GM19193 (cell line): Measurements from ENCODE around the gene SLC24A3.

Source experiments
- POLR2A ChIP-seq: IDR thresholded peaks from 4 replicates; pipeline ENCODE4 v1.6.1; 2011; ENCODE audit not compliant: insufficient read depth, insufficient read length; ENCODE audit errors: extremely low read depth

The SLC24A3 gene

GRCh38 chr20:19508449-19508848 lies 296.0 kb downstream of the SLC24A3 start:
- no peak for TF ChIP-seq POLR2A

- no peak for TF ChIP-seq POLR2A
Observed at GRCh38 chr20:19510611-19511010, 298.2 kb downstream of the SLC24A3 start.

DNA sequence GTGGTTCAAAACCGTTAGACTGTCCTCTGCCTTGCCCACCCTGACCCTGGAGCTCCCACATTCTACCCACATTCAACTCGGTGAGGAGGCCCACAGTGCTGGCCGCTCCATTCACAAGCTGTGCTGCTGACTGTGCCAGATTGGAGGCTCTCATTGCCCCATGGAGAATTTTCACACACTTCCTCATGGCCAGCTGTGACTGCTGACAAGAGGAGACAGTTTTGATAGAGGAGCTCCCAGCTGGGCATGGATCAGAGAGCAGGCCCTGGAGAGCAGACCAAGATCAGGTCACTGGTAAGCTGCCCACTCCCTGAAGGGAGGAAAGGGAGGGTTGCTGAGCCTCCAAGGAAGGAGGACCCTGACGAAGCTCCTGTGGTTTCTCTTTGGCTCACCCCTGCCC lies 299.5 kb downstream of the SLC24A3 start:
- no peak for TF ChIP-seq POLR2A

DNA sequence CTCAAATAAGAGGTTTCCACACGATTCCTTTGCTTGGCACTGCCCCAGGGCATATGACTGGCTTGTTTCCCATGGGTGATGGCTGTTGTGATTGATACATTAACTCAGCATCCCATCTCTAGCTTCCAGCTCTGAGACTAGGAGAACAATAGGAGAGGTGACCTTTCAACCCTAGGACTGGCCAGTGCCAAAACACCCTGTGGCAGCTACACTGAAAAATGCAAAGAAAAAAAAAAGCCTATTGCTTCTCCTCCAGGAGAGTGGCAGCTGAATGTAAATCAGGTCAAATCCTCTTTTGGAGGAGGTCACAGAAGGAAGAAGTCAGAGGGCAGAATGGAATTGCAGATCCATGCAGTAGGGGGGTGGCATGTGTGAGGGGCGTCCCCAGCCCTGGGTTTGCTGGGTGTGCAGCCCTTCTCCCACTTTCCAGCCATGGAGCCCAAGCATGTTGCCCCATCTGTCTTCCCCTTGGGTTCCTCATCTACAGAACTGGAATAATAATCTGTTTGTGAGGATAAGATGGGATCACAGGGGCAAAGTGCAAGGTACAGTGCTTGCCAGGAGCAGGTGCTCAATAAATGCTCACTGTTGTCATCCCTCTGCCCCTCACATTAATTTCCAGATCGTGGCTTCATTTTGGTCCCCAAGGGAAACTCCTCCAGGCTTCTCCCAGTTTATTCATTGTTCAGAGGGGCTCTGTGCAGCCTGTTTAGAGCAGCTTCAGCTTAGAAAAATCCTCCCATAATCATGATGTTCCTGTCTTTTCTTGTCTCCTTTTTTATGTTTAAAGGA lies 300.6 kb downstream of the SLC24A3 start:
- no peak for TF ChIP-seq POLR2A

DNA sequence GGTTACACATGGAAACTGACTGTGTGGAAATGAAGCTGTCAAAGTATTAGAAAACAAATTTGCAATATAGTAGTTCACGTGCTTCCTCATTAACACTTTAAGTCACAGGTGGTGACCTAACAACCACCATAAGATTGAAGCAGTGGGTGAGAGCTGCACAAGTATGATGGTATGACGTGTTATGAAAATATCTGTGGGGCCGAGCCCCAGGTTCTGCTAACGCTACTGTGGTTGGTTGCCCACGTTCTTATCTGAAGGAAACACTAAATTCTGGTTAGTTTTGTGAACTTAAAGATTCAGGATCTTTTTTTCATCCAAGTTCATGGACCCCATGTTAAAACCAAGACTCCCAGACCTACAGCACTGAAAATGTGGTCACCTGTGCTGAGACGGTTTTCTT lies 302.6 kb downstream of the SLC24A3 start:
- no peak for TF ChIP-seq POLR2A

GRCh38 chr20:19519466-19519865 lies 307.0 kb downstream of the SLC24A3 start:
- no peak for TF ChIP-seq POLR2A

- no peak for TF ChIP-seq POLR2A
Observed at GRCh38 chr20:19520261-19520660, 307.8 kb downstream of the SLC24A3 start.

DNA sequence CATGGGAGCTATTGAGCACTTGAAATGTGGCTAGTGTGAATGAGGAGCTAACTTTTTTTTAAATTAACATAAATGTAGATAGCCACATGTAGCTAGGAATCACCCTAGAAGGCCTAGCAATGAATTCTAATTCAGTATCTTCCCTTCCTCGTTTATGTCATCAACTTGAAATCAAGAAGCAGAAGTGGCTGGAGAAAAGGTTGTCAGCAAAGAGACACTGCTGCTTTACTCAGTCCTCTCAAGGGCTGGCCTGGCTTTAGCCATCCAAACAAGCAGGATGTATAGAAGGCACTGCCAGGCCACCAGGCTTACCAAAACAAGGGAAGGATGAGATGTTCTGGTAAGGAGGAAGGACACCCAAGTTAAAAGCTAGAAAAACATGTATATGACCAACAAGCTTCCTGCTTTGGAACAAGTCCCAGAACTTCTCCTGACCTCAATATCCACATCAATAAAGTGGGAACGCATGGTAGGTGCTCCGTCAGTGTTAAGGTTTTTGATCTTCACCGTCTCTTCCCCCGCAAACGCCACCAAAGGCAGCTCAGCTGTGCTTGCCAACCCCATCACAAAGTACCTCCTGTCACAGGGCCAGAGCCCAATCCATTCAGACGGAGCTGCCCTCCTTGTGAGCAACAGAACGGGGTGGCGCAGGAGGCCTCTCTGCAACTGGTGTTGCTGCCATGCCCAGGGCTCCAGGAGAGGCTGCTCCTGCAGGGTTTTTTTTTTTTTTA lies 309.8 kb downstream of the SLC24A3 start:
- TF ChIP-seq POLR2A: no peak

DNA sequence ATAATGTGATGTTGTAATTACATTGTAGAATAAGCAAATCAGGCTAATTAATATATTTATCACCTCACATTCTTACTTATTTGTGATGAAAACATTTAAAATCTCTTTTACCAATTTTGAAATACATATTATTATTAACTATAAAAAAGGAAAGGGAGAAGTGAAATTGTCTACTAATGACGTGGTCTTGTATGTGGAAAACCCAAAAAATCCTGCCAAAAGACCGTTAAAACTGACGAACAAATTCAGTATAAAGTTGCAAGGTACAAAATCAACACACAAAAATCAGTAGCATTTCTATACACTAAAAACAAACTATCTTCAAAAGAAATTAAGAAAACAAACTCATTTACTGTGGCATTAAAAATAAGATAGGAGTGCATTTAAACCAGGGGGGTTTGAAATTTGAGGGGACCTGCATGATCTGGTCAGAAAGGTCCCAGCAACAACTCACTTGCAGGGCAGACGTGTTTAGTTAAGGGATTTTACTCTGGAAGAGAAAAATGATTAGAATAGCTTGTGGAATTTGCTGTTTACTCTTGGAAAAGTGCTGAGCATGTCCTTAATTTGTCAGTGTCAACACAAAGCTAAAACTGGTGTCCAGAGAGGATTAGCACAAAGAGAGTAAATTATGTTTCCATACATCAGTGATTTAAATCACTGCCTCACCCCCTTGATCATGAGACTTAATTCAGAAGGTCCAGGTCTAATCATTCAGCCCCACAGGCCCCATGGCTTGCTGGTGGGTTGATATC lies 310.6 kb downstream of the SLC24A3 start:
- no peak for TF ChIP-seq POLR2A

DNA sequence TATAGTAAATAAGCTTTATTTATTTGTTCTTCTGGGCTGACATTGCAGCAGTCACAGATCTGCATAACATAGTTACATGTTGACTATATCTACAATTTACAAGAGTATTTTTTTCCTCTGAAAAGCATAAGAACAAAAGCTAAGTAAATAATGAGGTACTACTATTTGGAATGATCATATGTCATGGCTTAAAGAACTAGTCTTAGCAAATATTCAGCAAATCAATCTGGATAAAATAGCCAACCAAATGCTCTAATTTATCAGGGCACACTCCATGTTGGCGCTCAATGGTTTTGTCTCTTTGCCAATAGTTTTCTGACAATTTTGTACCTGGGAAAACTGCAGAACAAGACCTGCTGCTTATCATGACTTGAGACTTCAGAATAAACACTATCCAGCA lies 312.2 kb downstream of the SLC24A3 start:
- no peak for TF ChIP-seq POLR2A

DNA sequence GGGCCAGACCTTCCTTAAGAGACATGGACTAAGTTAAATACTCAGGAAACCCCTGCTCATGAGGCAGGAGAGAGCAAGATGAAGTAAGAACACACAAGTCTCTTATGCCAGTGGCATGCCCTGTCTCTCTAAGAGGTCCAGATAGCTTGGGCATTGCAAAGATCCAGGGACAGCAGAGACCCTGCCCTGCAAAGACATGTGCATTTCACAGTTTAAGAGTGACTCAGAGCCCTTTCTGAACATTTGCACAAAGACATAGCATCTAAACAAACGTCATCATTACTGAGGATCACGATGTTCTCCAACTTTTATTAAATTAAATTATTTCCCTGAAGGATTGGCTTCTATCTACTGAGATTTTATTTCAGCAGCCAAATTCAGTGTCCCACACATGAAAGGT lies 315.1 kb downstream of the SLC24A3 start:
- TF ChIP-seq POLR2A: no peak

DNA sequence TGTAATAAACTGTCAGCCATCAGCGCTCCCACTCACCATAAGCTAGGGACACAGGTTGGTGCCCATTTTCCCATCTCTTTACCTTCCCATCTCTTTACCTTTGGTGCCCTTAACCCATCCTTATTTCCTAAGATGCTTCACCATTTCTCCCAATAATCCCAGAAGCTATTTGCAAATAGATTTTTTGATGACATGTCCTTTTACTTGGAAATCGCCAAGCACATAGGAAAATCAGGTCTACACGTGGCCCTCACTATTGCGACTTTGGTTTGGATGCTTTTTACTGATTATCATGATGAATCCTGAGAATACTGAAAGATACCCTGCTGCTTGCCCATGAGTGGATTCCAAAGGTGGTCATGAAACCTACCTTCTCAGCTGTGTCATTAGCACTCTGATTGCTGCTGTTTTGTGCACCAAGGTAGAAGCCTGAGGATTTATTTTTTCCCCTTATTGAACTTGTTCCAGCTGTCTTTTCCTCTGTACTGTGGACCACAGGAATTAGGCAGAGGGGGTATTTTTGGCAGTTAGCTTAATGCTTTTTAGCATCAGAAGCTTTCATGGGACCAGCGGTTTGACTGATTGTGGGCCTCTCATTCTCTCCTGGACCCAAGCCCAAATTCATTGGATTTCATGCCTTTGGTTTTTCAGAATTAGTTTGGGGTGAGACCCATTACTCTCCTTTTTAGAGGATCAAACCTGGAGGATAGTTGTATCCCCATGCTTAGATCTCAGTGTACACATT lies 316.0 kb downstream of the SLC24A3 start:
- no peak for TF ChIP-seq POLR2A

DNA sequence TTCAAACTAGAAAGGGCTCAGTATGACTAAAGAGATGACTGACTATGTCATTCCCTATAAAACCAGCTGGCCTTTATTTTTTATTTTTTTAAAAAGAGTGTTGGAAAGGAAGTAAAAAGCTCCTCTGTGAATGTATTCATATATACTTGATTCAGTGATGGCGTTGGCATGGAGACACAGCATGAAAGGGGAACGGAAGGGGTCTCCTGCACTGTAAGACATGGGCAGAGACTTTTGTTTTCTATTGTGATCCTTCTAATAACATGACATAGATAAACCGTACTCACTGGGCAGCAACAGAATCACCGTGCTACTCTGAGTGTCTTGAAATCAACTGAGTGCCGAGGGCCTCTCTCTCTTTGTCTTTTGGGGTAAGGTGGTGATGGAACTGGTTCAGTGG lies 317.6 kb downstream of the SLC24A3 start:
- TF ChIP-seq POLR2A: no peak

DNA sequence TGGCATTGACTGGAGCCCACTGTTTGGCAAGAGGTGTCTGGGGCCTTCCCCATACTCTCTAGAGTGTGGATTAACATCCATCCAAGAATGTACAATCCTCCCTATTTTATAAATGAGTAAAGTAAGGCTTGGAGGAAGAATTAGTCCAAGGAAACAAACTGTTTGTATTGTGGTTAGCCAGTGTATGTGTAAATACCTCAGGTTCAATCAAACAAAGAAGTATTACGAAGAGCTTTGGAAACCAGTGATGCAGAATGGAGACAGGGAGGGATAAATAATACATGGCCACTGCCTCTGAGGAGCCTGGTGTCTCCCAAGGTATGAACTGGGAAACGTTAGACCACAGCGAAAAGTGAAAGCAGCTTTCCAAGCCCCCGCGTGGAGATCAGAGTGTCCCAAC lies 319.0 kb downstream of the SLC24A3 start:
- TF ChIP-seq POLR2A: no peak

- no peak for TF ChIP-seq POLR2A
Observed at GRCh38 chr20:19538556-19538955, 326.1 kb downstream of the SLC24A3 start.
